Esophagus muscularis mucosa (tissue), 4 donors: ENCODE measurements around the gene CAMSAP2. TPM values are rescaled to one million over a fixed set of nuclear protein-coding genes. Genes with fewer than 3 reads are reported as not detected.

Source experiments
- DNase-seq: peaks from one replicate; pipeline ENCODE4 v3.0.0-alpha.2; 2017; ENCODE audit errors: extremely low spot score
- H3K27ac ChIP-seq, 4 donors: fragments of 200-600 bp; sonication (generic); replicated peaks in 1 of 4; 1 replicate in 3 of 4; 2 replicates in 1 of 4; pipeline ENCODE4 v1.5.1; 2016 to 2019; ENCODE audit warnings: mild to moderate bottlenecking in 1 of 4
- H3K27me3 ChIP-seq, 4 donors: fragments of 200-600 bp; sonication (generic); one replicate each; pipeline versions ENCODE4 v1.5.1 to v1.6.0; 2016 to 2019
- H3K36me3 ChIP-seq, 4 donors: fragments of 200-600 bp; sonication (generic); one replicate each; pipeline ENCODE4 v1.5.1; 2016 to 2019
- H3K4me1 ChIP-seq, 4 donors: fragments of 200-600 bp; sonication (generic); one replicate each; pipeline ENCODE4 v1.5.1; 2016 to 2019
- H3K4me3 ChIP-seq, 4 donors: fragments of 200-600 bp; sonication (generic); 1 replicate in 2 of 4; 2 replicates in 2 of 4; pipeline ENCODE4 v1.5.1; 2016 to 2019; ENCODE audit warnings: mild to moderate bottlenecking in 4 of 4, moderate library complexity in 1 of 4
- H3K9me3 ChIP-seq, 4 donors: fragments of 200-600 bp; sonication (generic); 1 replicate in 3 of 4; 2 replicates in 1 of 4; pipeline ENCODE4 v1.5.1; 2016 to 2019
- EP300 ChIP-seq: sonication (generic); formaldehyde crosslinking; IDR thresholded peaks from one replicate; pipeline ENCODE4 v1.6.1; 2017; ENCODE audit warnings: antibody characterized with exemption
- POLR2A ChIP-seq: fragments of 450-650 bp; IDR thresholded peaks from one replicate; pipeline ENCODE4 v1.6.1; 2017; ENCODE audit warnings: antibody characterized with exemption, moderate library complexity, mild to moderate bottlenecking, low read depth
- POLR2AphosphoS5 ChIP-seq, 2 donors: sonication (generic); formaldehyde crosslinking; IDR thresholded peaks; one replicate each; pipeline ENCODE4 v1.6.1; 2017; ENCODE audit warnings: antibody characterized with exemption in 2 of 2
- WGBS: methylation state at CpG from one replicate; pipeline ENCODE4 v1.1.5; 2018; 5-methylcytosine and 5-hydroxymethylcytosine counted together
- intact Hi-C: fragments of 100-400 bp; cut with DNase I; formaldehyde crosslinking; loops from one replicate; pipeline ENCODE4 v1.15.1; 2023
- total RNA-seq, 4 donors: library from RNA; depleted of rRNA; stranded (reverse); fragments of >200 nt; gene quantifications; one replicate each; pipeline versions ENCODE4 v1.1.0 to v1.2.1, GENCODE V29; 2016
- TF ChIP-seq, protein P1 (sequence below), 3 experiments: fragments of 200-600 bp in 2 of 3; fragments of 450-650 bp in 1 of 3; sonication (generic) in 2 of 3; IDR thresholded peaks; one replicate each; pipeline ENCODE4 v1.5.1; 2017 to 2019; ENCODE audit warnings: antibody characterized with exemption in 3 of 3, mild to moderate bottlenecking in 2 of 3, moderate library complexity in 1 of 3

The CAMSAP2 gene
- total RNA-seq, 4 donors from 2014 or later, result 34.6 to 44.0 (median 38.4) TPM

DNA sequence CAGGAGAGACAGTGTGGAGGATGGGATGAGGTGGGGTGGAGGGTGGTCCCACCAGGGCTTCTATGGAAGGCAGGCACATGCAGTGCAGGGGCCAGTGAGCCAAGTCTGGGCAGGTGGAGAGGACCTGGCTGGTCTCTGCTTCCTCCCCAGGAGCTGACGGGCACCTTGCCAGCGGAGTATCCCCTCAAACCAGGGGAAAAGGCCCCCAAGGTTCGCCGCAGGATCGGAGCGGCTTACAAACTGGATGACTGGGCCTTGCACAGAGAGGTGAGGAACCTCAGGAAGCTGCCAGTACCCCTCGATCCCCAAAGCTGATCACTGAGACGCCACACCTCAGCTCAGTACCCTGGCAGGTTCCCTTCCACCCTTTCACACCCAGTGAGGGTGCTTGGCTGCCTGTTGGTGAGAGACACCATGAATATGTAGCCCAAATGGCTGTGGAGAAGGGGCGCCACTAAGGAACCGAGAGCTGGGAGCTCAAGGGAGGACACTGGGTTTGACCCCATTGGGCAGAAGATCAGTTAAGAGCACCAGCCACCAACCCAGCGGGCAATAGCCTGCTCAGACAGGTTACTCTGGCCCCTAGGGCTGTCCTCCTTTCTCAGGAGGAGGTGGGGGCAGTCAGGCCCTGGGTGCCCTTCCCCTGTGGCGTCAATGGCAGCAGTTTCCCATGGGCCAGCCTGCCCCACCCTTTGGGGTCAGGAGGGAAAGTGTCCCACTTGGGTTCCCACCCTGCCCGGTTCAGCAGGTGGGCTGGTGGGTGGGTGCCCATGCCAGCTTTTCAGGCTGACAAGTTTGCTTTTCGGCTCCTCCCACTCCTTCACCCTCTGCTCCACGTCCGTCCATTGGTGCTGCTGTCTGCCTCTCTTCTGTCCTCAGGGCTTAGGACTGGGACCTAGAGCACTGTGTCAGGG, 161.5 kb downstream of the CAMSAP2 start:
- intact Hi-C loops, result no loop called here
- no peak for DNase-seq
- no peaks in the 10 kb centered on the region for H3K36me3 ChIP-seq
- no peaks in the 10 kb centered on the region for H3K4me1 ChIP-seq
- H3K9me3 ChIP-seq, result no peaks in the 10 kb centered on the region
- TF ChIP-seq, protein P1, sequence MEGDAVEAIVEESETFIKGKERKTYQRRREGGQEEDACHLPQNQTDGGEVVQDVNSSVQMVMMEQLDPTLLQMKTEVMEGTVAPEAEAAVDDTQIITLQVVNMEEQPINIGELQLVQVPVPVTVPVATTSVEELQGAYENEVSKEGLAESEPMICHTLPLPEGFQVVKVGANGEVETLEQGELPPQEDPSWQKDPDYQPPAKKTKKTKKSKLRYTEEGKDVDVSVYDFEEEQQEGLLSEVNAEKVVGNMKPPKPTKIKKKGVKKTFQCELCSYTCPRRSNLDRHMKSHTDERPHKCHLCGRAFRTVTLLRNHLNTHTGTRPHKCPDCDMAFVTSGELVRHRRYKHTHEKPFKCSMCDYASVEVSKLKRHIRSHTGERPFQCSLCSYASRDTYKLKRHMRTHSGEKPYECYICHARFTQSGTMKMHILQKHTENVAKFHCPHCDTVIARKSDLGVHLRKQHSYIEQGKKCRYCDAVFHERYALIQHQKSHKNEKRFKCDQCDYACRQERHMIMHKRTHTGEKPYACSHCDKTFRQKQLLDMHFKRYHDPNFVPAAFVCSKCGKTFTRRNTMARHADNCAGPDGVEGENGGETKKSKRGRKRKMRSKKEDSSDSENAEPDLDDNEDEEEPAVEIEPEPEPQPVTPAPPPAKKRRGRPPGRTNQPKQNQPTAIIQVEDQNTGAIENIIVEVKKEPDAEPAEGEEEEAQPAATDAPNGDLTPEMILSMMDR (IDR thresholded peaks at IDR 0.05), result no peak
- TF ChIP-seq EP300, result no peak
- no peak for TF ChIP-seq POLR2A
- no peak for TF ChIP-seq POLR2AphosphoS5 (IDR thresholded peaks at IDR 0.05)
- H3K27me3 ChIP-seq, result no peaks in the 10 kb centered on the region
- H3K27ac ChIP-seq, result no peak overlapping the region
- H3K4me3 ChIP-seq, result no peak overlapping the region
- 92% methylated on average over 13 of the region's 16 CpGs for WGBS

GRCh38 chr1:200900877-200901276, 162.2 kb downstream of the CAMSAP2 start:
- H3K27ac ChIP-seq, result no peak overlapping the region
- no peak overlapping the region for H3K4me3 ChIP-seq
- H3K9me3 ChIP-seq, result no peaks in the 10 kb centered on the region
- WGBS, result 85% methylated on average over 5 of the region's 17 CpGs
- H3K36me3 ChIP-seq, result no peaks in the 10 kb centered on the region
- intact Hi-C loops, result no loop called here
- H3K27me3 ChIP-seq, result no peaks in the 10 kb centered on the region
- H3K4me1 ChIP-seq, result no peaks in the 10 kb centered on the region
- DNase-seq, result no peak
- TF ChIP-seq EP300 (no peak), POLR2A (no peak), POLR2AphosphoS5 (IDR thresholded peaks at IDR 0.05) (no peak)
- TF ChIP-seq, protein P1 (IDR thresholded peaks at IDR 0.05), result no peak

GRCh38 chr1:200901350-200901749, 162.7 kb downstream of the CAMSAP2 start:
- Histone ChIP-seq H3K27me3 (no peaks in the 10 kb centered on the region), H3K4me1 (no peaks in the 10 kb centered on the region), H3K27ac (no peak overlapping the region), H3K36me3 (no peaks in the 10 kb centered on the region), H3K4me3 (no peak overlapping the region), H3K9me3 (no peaks in the 10 kb centered on the region)
- 100% methylated on average over 5 of the region's 5 CpGs for WGBS
- intact Hi-C loops, result no loop called here
- TF ChIP-seq POLR2A, result no peak
- TF ChIP-seq, protein P1 (IDR thresholded peaks at IDR 0.05), result no peak
- no peak for TF ChIP-seq POLR2AphosphoS5 (IDR thresholded peaks at IDR 0.05)
- TF ChIP-seq EP300, result no peak
- DNase-seq, result no peak

- TF ChIP-seq POLR2AphosphoS5 (IDR thresholded peaks at IDR 0.05) (no peak), POLR2A (no peak), EP300 (no peak)
- TF ChIP-seq, protein P1 (IDR thresholded peaks at IDR 0.05), result no peak
- H3K36me3 ChIP-seq, result no peaks in the 10 kb centered on the region
- no peaks in the 10 kb centered on the region for H3K9me3 ChIP-seq
- no peak for DNase-seq
- intact Hi-C loops, result no loop called here
- no peak overlapping the region for H3K27ac ChIP-seq
- H3K4me3 ChIP-seq, result no peak overlapping the region
- no peaks in the 10 kb centered on the region for H3K4me1 ChIP-seq
- 71% methylated on average over 7 of the region's 8 CpGs for WGBS
- H3K27me3 ChIP-seq, result no peaks in the 10 kb centered on the region
Measured at GRCh38 chr1:200901796-200902444, 163.2 kb downstream of the CAMSAP2 start.
